ENCODE data around the gene DDRGK1. TPM values are rescaled to one million over a fixed set of nuclear protein-coding genes. Genes with fewer than 3 reads are reported as not detected.
"Not testable (repeated sequence)": the region's sequence is repeated elsewhere in the genome, so short reads cannot be mapped to it uniquely, and the experiment has no call there.

The DDRGK1 gene
- total RNA-seq, 2 donors from 2014 or later, result 39.3 to 44.8 TPM

GRCh38 chr20:3193806-3194616 lies 10.5 kb downstream of the DDRGK1 start:
- intact Hi-C loops (cut with DNase I), result no loop called here
- DNase-seq, result no peak
- ATAC-seq, result no peak

GRCh38 chr20:3192226-3193015 lies 12.1 kb downstream of the DDRGK1 start:
- intact Hi-C loops (cut with DNase I), result no loop called here
- no peak for DNase-seq
- no peak for ATAC-seq

- intact Hi-C loops (cut with DNase I), result no loop called here
- DNase-seq (no peak), ATAC-seq (no peak)
These were observed 13.8 kb downstream of the DDRGK1 start for GRCh38 chr20:3190681-3191111.

- intact Hi-C loops (cut with DNase I), result no loop called here
- DNase-seq, result no peak
- no peak for ATAC-seq
These were observed 14.8 kb downstream of the DDRGK1 start for GRCh38 chr20:3189561-3190131.

- no peak for ATAC-seq
- no peak for DNase-seq
- intact Hi-C loops (cut with DNase I), result no loop called here
These were observed 15.6 kb downstream of the DDRGK1 start for GRCh38 chr20:3188823-3189413.

- ATAC-seq; intact Hi-C loops (cut with DNase I); DNase-seq: not testable (repeated sequence)
These were observed 16.6 kb downstream of the DDRGK1 start for GRCh38 chr20:3187861-3188260.

GRCh38 chr20:3183896-3184612 lies 20.4 kb downstream of the DDRGK1 start:
- ATAC-seq (no peak), DNase-seq (no peak)
- intact Hi-C loops (cut with DNase I), result no loop called here

- ATAC-seq; intact Hi-C loops (cut with DNase I); DNase-seq: not testable (repeated sequence)
These were observed 22.1 kb downstream of the DDRGK1 start for GRCh38 chr20:3182429-3182828.

GRCh38 chr20:3181270-3181669 lies 23.2 kb downstream of the DDRGK1 start:
- ATAC-seq, result no peak
- intact Hi-C loops (cut with DNase I), result no loop called here
- no peak for DNase-seq

- intact Hi-C loops (cut with DNase I), result no loop called here
- no peak for ATAC-seq
- DNase-seq, result no peak
These were observed 24.2 kb downstream of the DDRGK1 start for GRCh38 chr20:3180319-3180718.

GRCh38 chr20:3177746-3178485 lies 26.6 kb downstream of the DDRGK1 start:
- intact Hi-C loops (cut with DNase I), result loop anchor here in 1 of 2 donors (10.0 kb wide), 1 partner anchor 227 kb away; the partner anchor contains the start of gene DNAAF9
- ATAC-seq (no peak), DNase-seq (no peak)

- intact Hi-C loops (cut with DNase I), result loop anchor here in 1 of 2 donors (10.0 kb wide), 1 partner anchor 230 kb away; the partner anchor contains the start of gene DNAAF9
- ATAC-seq (no peak), DNase-seq (no peak)
These were observed 29.2 kb downstream of the DDRGK1 start for GRCh38 chr20:3175270-3175669.

GRCh38 chr20:3174442-3175261 lies 29.8 kb downstream of the DDRGK1 start:
- intact Hi-C loops (cut with DNase I), result loop anchor here in 1 of 2 donors (10.0 kb wide), 1 partner anchor 230 kb away; the partner anchor contains the start of gene DNAAF9
- no peak for ATAC-seq
- DNase-seq, result no peak

GRCh38 chr20:3173610-3174441 lies 30.7 kb downstream of the DDRGK1 start:
- intact Hi-C loops (cut with DNase I), result loop anchor here in 1 of 2 donors (10.0 kb wide), 1 partner anchor 231 kb away; the partner anchor contains the start of gene DNAAF9
- DNase-seq (peak; percentile 93), ATAC-seq (peak; percentile 97 to 99)

- DNase-seq (peak; percentile 81), ATAC-seq (peak; percentile 66 to 67)
- intact Hi-C loops (cut with DNase I), result loop anchor here in 1 of 2 donors (10.0 kb wide), 1 partner anchor 232 kb away; the partner anchor contains the start of gene DNAAF9
These were observed 31.4 kb downstream of the DDRGK1 start, which contains the start of gene LZTS3 for GRCh38 chr20:3172933-3173609. Gene LZTS3, minus strand, starts transcription at chr20:3173549. Its CDS starts 6,386 bp downstream, at chr20:3167163.
